GM21390 (cell line): Measurements from ENCODE around the gene MADD.

Source experiments
- ATAC-seq: cut with Tn5 transposase; IDR thresholded peaks from one replicate; pipeline ENCODE4 v1.9.1; 2021; ENCODE audit not compliant: unreplicated experiment

The MADD gene

DNA sequence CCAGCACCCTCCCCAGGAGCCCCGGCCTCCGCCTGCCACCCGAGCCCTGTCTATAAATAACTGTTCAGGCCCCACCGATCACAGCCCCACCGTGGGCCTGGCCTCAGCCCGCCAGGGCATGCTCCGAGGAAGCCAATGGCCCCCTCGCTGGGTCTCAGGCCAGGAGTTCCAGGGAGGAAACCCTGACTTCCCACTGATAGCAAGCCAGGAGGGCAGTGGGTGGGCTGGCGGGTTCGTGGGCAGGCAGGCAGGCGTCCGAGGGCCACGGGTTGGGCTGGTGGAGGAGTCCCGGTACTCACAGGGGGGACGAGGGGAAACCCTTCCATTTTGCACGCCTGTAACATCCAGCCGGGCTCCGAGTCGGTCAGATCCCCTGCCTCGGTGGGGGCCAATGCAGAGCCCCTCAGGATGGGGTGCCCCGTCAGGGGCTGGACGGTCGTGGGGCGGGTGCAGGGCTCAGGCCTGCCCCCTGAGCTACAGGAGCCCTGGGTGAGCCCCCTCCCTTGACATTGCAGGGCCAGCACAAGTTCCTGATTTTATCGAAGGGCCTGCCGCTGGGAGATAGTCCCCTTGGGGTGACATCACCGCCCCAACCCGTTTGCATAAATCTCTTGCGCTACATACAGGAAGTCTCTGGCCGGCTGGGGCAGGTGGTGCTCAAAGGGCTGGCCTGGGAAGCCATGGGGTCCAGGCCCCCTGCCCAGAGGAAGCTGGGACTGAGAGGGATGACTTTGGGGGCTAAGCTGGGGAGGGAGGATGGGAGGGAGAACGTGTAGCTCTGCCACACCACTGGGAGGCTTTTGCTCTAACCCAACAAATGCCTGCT, 108.3 kb downstream of the MADD start, which contains the start of gene SPI1:
Gene SPI1 (minus strand): TSS at position 538 of the 826 bp plus-strand sequence. CDS start 194 bp downstream, at position 344.
- ATAC-seq = peak; percentile 84

DNA sequence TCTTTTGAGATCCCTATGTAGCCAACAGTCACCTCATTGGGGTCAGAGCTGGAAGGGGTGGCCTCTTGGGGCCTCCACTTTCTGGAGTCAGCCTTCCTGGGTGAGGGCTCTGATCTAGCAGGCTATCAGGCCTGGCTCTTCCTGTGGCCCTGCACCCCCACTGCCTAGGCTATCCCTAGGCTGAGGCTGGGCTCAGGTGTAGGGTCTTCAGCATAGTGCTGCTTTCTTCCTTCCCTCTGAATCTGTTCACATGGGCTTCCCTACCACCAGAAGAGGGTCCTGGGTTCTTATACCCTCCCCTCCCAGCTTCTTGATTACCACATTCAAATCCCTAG, 108.9 kb downstream of the MADD start:
- peak; percentile 12 for ATAC-seq

DNA sequence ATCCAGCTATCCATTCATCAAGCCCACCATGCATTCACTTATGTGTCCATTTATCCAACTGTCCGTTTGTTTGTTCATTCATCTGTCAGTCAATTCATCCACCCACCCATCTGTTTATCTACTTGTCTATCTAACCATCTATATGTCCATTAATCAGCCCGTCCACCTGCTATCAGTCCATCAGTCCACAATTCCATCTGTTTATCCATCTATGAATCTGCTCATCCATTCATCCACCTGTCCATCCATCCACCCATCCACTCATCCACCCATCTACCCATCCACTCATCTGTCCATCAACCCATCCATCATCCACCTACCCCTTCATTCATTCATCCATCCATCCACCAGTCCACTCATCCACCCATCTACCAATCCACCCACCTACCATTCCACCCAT, 109.4 kb downstream of the MADD start:
- no peak for ATAC-seq
